Naive B cell (primary cell): Measurements from ENCODE around the gene ILK. TPM values are rescaled to one million over a fixed set of nuclear protein-coding genes. Genes with fewer than 3 reads are reported as not detected.

Experiments used
- ATAC-seq, 2 donors: fragments of 150-1000 bp; cut with Tn5 transposase; 2 replicates each; pipeline ENCODE4 v1.10.0; 2021; ENCODE audit warnings: low read depth in 2 of 2, mild to moderate bottlenecking in 2 of 2, moderate library complexity in 2 of 2
- DNase-seq: peaks from one replicate; pipeline ENCODE4 v3.0.0; 2022
- H3K27ac Mint-ChIP-seq, 6 donors: one replicate each; pipeline ENCODE4 v1.8.0; 2020 to 2022; ENCODE audit warnings: mild to moderate bottlenecking in 6 of 6, mixed read lengths in 6 of 6, moderate library complexity in 5 of 6, inconsistent platforms in 2 of 6
- H3K27me3 Mint-ChIP-seq, 3 donors: one replicate each; pipeline ENCODE4 v1.8.0; 2021 to 2022; ENCODE audit warnings: mixed read lengths in 3 of 3, mild to moderate bottlenecking in 1 of 3
- H3K36me3 Mint-ChIP-seq, 2 donors: one replicate each; pipeline ENCODE4 v1.8.0; 2020 to 2022; ENCODE audit warnings: mixed read lengths in 2 of 2, inconsistent platforms in 1 of 2, mild to moderate bottlenecking in 1 of 2
- H3K4me1 Mint-ChIP-seq, 3 donors: one replicate each; pipeline ENCODE4 v1.8.0; 2020 to 2022; ENCODE audit warnings: mixed read lengths in 3 of 3, inconsistent platforms in 1 of 3, mild to moderate bottlenecking in 1 of 3, moderate library complexity in 1 of 3
- H3K4me3 Mint-ChIP-seq, 8 donors: one replicate each; pipeline ENCODE4 v1.8.0; 2020 to 2022; ENCODE audit warnings: mild to moderate bottlenecking in 8 of 8, mixed read lengths in 8 of 8, moderate library complexity in 8 of 8, inconsistent platforms in 2 of 8
- H3K9me3 Mint-ChIP-seq, 7 donors: one replicate each; pipeline ENCODE4 v1.8.0; 2020 to 2022; ENCODE audit warnings: mixed read lengths in 7 of 7, mild to moderate bottlenecking in 5 of 7, inconsistent platforms in 2 of 7, moderate library complexity in 1 of 7
- polyA plus RNA-seq, 6 donors: library from polyadenylated mRNA; unstranded; fragments of 300-500 nt; fragmentation: Illumina TruSeq; gene quantifications; one replicate each; pipeline ENCODE4 v1.2.3, GENCODE V29; 2021; ENCODE audit warnings: low read depth in 6 of 6

ILK gene
- polyA plus RNA-seq, 6 donors from 2014 or later = 49.8 to 87.8 (median 73.8) TPM

DNA sequence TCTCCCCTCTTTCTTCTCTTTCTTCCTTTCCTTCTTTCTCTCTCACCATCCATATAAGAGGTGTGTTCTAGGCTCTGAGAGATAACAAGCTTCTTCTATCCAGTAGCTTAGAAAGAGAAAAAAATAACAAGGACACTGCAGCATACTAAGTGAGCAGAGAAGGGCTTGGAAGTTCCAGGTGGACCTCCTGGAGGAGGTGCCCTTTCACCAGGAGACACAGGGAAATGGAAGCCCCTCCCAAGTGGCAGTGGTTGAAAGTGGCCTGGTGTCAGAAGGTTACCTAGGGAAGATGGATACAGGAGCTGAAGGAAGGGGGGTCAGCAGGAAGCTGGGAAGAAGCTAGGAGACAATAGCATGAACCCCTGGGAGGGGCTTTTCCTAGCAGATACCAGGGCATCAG, 46.5 kb downstream of the ILK start:
- DNase-seq (no peak), ATAC-seq (no peak)
- Mint-ChIP-seq H3K27me3 (no peaks in the 10 kb centered on the region), H3K27ac (no peak overlapping the region), H3K36me3 (no peaks in the 10 kb centered on the region), H3K4me1 (no peaks in the 10 kb centered on the region), H3K9me3 (no peaks in the 10 kb centered on the region), H3K4me3 (no peak overlapping the region)

DNA sequence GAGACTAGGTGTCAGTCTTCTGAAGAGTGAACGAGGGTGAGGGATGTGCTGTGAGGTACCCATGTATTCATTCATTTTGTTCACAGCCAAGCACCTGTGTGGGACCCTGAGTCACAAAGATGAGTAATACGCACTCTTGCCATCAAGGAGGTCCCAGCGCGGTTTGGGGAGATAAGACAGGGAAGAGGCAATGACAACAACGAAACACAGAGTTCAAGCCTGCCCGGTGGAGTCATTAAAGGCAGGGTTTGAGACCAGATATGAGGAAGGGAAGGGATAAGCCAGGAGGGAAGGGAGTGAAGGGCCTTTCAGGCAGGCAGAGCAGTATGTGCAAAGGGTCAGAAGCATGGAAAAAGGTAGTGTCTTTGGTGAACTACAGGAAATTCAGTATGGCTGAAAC, 47.4 kb downstream of the ILK start:
- H3K9me3 Mint-ChIP-seq = no peaks in the 10 kb centered on the region
- peaks cover under 1 to 2% (median 2%) of the 10 kb centered on the region in 3 donors for H3K4me1 Mint-ChIP-seq
- peaks cover 0 to 3% (median 2%) of the 10 kb centered on the region in 3 donors for H3K27me3 Mint-ChIP-seq
- H3K27ac Mint-ChIP-seq = no peak overlapping the region
- ATAC-seq (no peak), DNase-seq (no peak)
- H3K36me3 Mint-ChIP-seq = peaks cover 0 to 3% of the 10 kb centered on the region in 2 donors
- H3K4me3 Mint-ChIP-seq = no peak overlapping the region

DNA sequence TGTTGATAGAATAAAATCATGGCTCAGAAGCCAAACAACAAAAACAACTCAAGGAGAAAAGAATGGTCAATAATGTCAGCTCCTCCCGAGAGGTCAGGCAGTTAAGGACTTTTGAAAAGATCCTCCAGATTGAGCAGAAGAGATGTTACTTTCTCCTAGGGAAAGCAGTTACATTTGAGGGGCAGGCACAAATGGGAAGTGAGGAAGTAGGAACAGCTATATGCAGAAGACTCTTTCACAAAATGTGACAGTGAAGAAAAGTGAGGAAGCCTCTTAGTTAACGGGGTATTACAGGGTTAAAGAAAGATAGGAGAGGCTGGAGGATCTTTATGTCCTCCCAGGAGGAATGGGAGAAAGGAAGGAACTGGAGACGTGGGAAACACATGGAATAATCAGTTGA, 48.6 kb downstream of the ILK start:
- H3K4me1 Mint-ChIP-seq = peaks cover 11% of the 10 kb centered on the region in 3 donors
- ATAC-seq (no peak), DNase-seq (no peak)
- peaks cover 0 to 12% (median 6%) of the 10 kb centered on the region in 3 donors for H3K27me3 Mint-ChIP-seq
- H3K4me3 Mint-ChIP-seq = no peak overlapping the region
- no peaks in the 10 kb centered on the region for H3K9me3 Mint-ChIP-seq
- no peak overlapping the region for H3K27ac Mint-ChIP-seq
- H3K36me3 Mint-ChIP-seq = peaks cover 0 to 8% of the 10 kb centered on the region in 2 donors

DNA sequence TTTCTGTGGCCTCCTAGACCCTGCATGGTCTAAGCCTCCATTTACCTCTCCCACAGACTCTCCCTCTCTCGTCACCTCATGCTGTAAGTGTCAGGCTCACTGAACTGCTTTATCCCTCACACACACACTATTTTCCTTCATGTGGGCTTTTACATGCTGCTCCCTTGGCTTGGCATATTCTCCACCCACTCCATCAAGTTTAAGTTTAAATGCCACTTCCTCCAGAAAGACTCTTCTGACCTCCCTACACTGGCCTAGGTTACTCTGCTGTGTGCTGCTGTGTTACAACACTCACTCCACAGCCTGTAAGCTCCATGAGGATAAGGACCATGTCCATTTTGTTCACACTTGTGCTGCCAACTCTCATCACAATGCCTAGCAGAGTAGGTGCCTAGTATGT, 49.5 kb downstream of the ILK start:
- Mint-ChIP-seq H3K27ac (no peak overlapping the region), H3K36me3 (peaks cover 0 to 8% of the 10 kb centered on the region in 2 donors), H3K4me3 (no peak overlapping the region), H3K4me1 (peaks cover 11% of the 10 kb centered on the region in 3 donors), H3K27me3 (peaks cover 0 to 12% (median 6%) of the 10 kb centered on the region in 3 donors), H3K9me3 (no peaks in the 10 kb centered on the region)
- ATAC-seq = no peak
- DNase-seq = no peak

DNA sequence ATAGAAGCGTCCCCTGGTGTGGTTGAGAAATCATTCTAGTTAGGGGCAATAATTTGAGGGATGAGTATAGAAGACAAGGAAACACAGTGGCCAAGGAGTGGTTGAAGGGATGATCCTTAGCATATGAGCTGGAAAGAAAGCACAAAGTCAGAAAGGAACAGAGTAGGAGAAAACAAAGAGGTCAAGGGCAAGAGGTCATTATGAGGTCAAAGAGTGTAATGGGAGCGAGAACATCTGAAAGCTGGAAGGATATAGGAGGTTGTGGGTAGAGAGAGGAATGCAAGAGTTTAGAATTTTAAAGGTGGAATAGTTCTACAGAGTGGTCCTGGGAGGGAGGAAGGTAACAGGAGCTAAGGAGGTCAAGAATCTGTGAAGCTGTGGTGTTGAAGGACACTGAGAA, 50.1 kb downstream of the ILK start:
- no peak for DNase-seq
- Mint-ChIP-seq H3K27me3 (peaks cover 0 to 12% (median 6%) of the 10 kb centered on the region in 3 donors), H3K27ac (no peak overlapping the region), H3K36me3 (peaks cover 0 to 8% of the 10 kb centered on the region in 2 donors), H3K4me1 (peaks cover 11% of the 10 kb centered on the region in 3 donors), H3K4me3 (no peak overlapping the region), H3K9me3 (no peaks in the 10 kb centered on the region)
- no peak for ATAC-seq

DNA sequence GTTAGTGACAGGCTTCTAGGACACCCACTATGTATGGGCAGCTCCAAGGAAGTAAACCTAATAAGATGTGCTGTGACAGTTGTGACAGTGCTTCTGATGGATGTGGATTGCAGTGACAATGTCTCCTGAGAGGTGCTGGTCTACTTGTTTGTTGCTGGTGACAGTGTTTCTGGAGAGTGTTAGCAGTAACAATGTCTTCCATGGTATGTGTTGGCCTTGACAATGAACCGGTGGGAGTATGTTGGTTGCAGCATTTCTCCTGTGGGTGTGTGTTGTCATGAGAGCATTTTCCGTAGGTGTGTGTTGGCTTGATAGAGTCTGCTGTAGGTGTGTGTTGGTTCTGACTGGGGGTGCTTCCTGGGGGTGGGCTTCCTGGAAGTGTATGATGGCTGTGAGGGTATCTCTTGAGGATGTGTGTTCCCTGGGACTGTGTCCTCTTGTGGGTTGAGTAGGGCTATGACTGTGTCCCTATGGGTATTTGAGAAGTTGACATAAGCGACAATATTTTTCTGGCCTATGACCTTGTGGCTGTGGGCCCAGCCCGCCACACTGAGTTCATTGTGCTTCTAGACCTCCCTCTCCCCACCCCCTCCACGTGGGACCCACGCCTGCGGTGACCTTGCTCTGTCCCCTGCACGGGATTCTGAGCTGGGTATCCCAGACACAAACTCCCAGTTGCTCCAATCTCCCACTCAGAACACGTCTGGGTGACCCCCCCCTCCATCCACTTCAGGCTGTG, 50.9 kb downstream of the ILK start:
- ATAC-seq = no peak
- no peak overlapping the region for H3K27ac Mint-ChIP-seq
- DNase-seq = no peak
- H3K9me3 Mint-ChIP-seq = no peaks in the 10 kb centered on the region
- H3K4me3 Mint-ChIP-seq = no peak overlapping the region
- peaks cover 11% of the 10 kb centered on the region in 3 donors for H3K4me1 Mint-ChIP-seq
- peaks cover 0 to 12% (median 6%) of the 10 kb centered on the region in 3 donors for H3K27me3 Mint-ChIP-seq
- peaks cover 0 to 8% of the 10 kb centered on the region in 2 donors for H3K36me3 Mint-ChIP-seq

DNA sequence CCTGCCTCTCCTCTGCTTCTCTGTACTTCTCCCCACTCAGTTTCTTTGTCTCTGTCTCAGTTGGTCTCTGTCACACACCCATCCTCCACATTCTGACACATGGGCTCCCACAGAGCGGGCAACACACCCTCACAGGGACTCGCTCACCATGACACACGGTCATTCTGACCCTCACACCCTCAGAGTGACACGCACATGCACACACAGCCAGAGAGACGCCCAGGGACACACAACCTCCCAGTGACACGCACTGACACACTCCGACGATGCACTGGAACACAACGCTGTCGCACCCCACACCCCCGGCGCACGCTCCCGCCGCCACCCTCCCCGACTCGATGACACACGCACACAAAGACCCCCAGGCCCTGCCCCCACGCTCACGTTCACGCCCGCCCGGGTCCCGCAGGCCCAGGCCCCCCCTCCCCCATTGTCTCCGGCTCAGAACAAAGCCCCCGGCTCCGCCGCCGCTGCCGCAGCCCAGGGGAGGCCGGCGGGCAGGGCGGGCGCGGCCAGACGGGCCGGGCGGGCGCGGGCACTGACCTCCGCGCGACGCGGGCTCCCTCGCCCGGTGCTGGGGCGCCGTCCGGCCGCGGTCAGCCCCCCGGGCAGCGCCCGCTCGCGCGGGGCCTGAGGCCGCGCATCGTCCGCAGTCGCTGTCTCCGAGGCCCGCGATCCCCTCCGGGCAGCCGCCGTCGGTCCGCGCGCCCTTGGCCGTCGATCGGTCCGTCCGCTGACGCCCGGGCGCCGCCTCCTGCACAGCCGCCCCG, 51.6 kb downstream of the ILK start:
- Mint-ChIP-seq H3K27me3 (peaks cover 0 to 12% (median 6%) of the 10 kb centered on the region in 3 donors), H3K4me1 (peaks cover 11% of the 10 kb centered on the region in 3 donors), H3K27ac (peak overlapping the region in 1 of 6 donors; percentile 78), H3K9me3 (no peaks in the 10 kb centered on the region), H3K4me3 (no peak overlapping the region), H3K36me3 (peaks cover 0 to 8% of the 10 kb centered on the region in 2 donors)
- DNase-seq = no peak
- ATAC-seq = peak; percentile 47 to 59

DNA sequence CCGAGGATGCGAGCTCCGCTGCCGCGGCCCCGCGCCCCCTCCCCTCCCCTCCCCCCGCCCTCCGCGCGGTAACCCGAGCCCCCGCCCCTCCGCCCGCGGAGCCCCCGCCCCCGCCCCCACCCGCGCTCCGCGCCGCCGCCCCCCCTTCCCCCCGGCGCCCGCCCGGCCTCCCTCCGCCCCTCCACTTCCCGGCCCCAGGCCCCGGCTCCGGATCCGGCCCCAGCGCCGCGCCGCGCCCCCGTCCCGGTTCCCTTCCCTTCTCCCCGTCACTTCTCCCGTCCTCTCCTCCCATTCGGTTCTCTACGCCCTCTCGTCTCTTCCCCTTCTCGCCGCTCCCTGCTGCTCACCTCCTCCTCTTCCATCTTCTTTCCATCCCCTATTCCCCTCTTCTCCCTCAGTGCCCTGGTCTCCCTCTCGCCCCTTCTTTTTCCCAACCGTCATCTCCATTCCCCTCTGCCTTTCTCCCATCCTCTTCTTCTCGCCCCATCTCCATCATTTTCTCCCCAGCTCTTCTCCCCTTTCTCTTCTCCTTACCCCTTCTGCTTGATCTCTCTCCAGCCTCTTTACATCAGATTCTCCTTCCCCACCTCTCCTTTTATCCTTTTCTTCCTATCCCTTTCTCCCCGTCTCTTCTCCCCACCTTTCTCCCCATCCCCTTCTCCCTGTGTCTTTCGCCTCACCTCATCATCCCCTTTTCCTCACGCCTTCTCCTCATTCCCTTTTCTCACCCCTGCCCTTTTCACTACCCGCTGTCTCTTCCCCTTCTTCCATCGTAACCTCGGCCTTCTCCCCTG, 52.4 kb downstream of the ILK start, which contains the start of gene DCHS1:
TSS of gene DCHS1 (minus strand) at position 20 of the 794 bp plus-strand sequence. CDS start 14,196 bp downstream, outside the sequence.
- DNase-seq (peak; percentile 11), ATAC-seq (peak; percentile 32 to 35)
- Mint-ChIP-seq H3K4me3 (peak within 1 kb of the TSS; percentile 66 to 87 (median 80)), H3K9me3 (no peaks in the 10 kb centered on the region), H3K27me3 (peaks cover 0 to 12% (median 6%) of the 10 kb centered on the region in 3 donors), H3K27ac (peak within 1 kb of the TSS in 4 of 6 donors; percentile 1 to 78 (median 46)), H3K36me3 (peaks cover 0 to 8% of the 10 kb centered on the region in 2 donors), H3K4me1 (peaks cover 11% of the 10 kb centered on the region in 3 donors)

DNA sequence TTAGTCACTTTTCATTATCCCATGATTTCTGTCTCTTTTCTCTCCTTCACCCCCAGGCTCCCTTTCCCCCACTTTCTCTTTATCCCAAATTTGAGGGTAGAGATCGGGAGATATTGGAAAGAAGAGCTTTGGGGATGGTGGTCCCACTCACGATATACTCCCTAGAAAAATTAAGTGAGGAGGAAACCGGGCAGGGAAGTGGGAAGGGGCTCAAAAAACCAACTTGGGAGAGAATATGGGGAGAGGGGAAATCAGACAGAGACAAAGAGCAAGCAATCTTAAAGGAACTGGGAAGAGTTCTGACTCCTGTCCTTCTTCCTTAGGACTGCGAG, 53.0 kb downstream of the ILK start:
- ATAC-seq (no peak), DNase-seq (no peak)
- Mint-ChIP-seq H3K9me3 (no peaks in the 10 kb centered on the region), H3K4me3 (peak overlapping the region in 7 of 8 donors; percentile 59 to 87 (median 82)), H3K27ac (peak overlapping the region in 3 of 6 donors; percentile 1 to 78 (median 64)), H3K36me3 (peaks cover 0 to 8% of the 10 kb centered on the region in 2 donors), H3K4me1 (peaks cover 11% of the 10 kb centered on the region in 3 donors), H3K27me3 (peaks cover 0 to 12% (median 6%) of the 10 kb centered on the region in 3 donors)

DNA sequence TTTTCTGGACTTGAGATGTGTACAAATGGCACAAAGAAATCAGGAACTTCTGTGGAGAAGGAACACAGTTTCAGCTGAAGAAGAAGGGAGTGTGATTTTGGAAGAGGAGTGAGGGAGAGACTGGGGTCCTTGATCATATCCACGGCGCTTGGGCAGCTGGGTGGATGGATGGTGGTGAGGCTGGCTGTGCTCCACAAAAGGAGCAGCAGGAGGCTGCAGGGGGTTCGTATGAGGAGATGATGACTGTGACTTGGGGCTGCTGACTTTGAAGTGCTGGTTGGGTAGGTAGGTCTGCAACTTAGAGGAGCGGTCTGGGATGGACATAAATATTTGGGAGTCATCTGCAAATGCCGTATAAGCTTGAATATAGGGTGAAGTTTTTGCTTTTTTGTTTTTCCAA, 53.4 kb downstream of the ILK start:
- Mint-ChIP-seq H3K27me3 (peaks cover 0 to 12% (median 6%) of the 10 kb centered on the region in 3 donors), H3K27ac (peak overlapping the region in 4 of 6 donors; percentile 7 to 78 (median 24)), H3K36me3 (peaks cover 0 to 8% of the 10 kb centered on the region in 2 donors), H3K4me3 (peak overlapping the region; percentile 21 to 84 (median 70)), H3K9me3 (no peaks in the 10 kb centered on the region), H3K4me1 (peaks cover 11% of the 10 kb centered on the region in 3 donors)
- DNase-seq = no peak
- no peak for ATAC-seq

DNA sequence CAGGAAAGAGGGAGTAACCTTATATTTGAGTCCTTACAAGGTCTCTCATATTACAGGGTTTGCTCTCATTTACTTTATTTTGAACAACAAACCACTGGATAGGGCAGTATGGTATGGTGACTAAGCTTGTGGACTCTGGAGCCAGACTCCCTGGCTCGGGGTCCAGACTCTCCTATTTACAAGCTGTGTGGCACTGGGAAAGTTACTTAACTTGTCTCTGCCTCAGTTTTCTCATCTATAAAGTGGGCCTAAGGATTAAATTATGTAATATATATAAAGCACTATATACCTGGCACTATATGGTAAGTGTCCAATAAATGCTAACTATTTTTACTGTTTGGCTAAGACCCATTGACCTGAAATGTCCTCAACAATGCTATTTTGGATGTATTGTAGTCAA, 53.8 kb downstream of the ILK start:
- peaks cover 0 to 8% of the 10 kb centered on the region in 2 donors for H3K36me3 Mint-ChIP-seq
- peak overlapping the region in 7 of 8 donors; percentile 27 to 84 (median 66) for H3K4me3 Mint-ChIP-seq
- ATAC-seq = no peak
- H3K27ac Mint-ChIP-seq = peak overlapping the region in 1 of 6 donors; percentile 7
- peaks cover 11% of the 10 kb centered on the region in 3 donors for H3K4me1 Mint-ChIP-seq
- H3K27me3 Mint-ChIP-seq = peaks cover 0 to 12% (median 6%) of the 10 kb centered on the region in 3 donors
- no peaks in the 10 kb centered on the region for H3K9me3 Mint-ChIP-seq
- no peak for DNase-seq

DNA sequence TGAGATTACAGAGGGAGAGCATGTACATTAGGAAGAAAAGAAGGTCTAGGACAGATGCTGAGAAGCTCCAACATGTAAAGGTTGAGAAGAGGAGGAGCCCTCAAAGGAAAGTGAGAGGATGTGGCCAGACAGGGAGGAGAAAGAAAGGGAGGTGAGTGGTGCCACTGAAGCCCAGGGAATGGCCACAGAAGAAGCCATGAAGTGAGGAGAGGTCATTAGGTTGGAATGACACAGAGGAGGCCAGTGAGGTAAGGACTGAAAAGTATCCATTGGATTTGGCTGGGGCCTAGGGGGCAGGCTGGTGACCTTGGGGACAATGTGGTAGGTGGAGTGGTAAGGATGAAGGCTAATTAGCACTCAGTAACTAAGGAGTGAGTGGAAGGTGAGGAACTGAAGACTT, 55.1 kb downstream of the ILK start:
- H3K27me3 Mint-ChIP-seq = peaks cover 0 to 12% (median 6%) of the 10 kb centered on the region in 3 donors
- H3K9me3 Mint-ChIP-seq = no peaks in the 10 kb centered on the region
- DNase-seq (no peak), ATAC-seq (no peak)
- no peak overlapping the region for H3K27ac Mint-ChIP-seq
- peaks cover 11% of the 10 kb centered on the region in 3 donors for H3K4me1 Mint-ChIP-seq
- peaks cover 0 to 8% of the 10 kb centered on the region in 2 donors for H3K36me3 Mint-ChIP-seq
- no peak overlapping the region for H3K4me3 Mint-ChIP-seq
